ENCODE measurements around the gene COL15A1. TPM values are rescaled to one million over a fixed set of nuclear protein-coding genes. Genes with fewer than 3 reads are reported as not detected.

Gene COL15A1
- total RNA-seq, 2 donors from 2014 or later = 6.0 to 16.0 TPM

- Histone ChIP-seq H3K36me3 (no peaks in the 10 kb centered on the region), H3K27ac (no peak overlapping the region), H3K27me3 (no peaks in the 10 kb centered on the region), H3K4me1 (no peaks in the 10 kb centered on the region), H3K9me3 (no peaks in the 10 kb centered on the region), H3K4me3 (no peak overlapping the region), H3K9ac (ENCODE audit: low read depth in 2 of 2, low read length in 2 of 2) (no peak overlapping the region)
- TF ChIP-seq CTCF (IDR thresholded peaks at IDR 0.05) = no peak
- no peak for DNase-seq
- intact Hi-C loops (cut with DNase I) = no loop called here
Observed at GRCh38 chr9:99074902-99075245, 131.2 kb downstream of the COL15A1 start.

- H3K27ac ChIP-seq = no peak overlapping the region
- intact Hi-C loops (cut with DNase I) = no loop called here
Observed at GRCh38 chr9:99075246-99075912, 131.7 kb downstream of the COL15A1 start.

GRCh38 chr9:99076030-99076429 is 132.3 kb downstream of the COL15A1 start:
- Histone ChIP-seq H3K4me3 (no peak overlapping the region), H3K9me3 (no peaks in the 10 kb centered on the region), H3K4me1 (no peaks in the 10 kb centered on the region), H3K27me3 (no peaks in the 10 kb centered on the region), H3K36me3 (no peaks in the 10 kb centered on the region), H3K27ac (no peak overlapping the region), H3K9ac (ENCODE audit: low read depth in 2 of 2, low read length in 2 of 2) (no peak overlapping the region)
- no peak for DNase-seq
- intact Hi-C loops (cut with DNase I) = no loop called here
- TF ChIP-seq CTCF (IDR thresholded peaks at IDR 0.05) = no peak

More at GRCh38 chr9:99075246-99075912, 131.7 kb downstream of the COL15A1 start:
- DNase-seq = no peak
- H3K36me3 ChIP-seq = no peaks in the 10 kb centered on the region
- H3K9ac ChIP-seq (ENCODE audit: low read depth in 2 of 2, low read length in 2 of 2) = no peak overlapping the region
- no peak overlapping the region for H3K4me3 ChIP-seq
- H3K4me1 ChIP-seq = no peaks in the 10 kb centered on the region
- no peak for TF ChIP-seq CTCF (IDR thresholded peaks at IDR 0.05)
- H3K27me3 ChIP-seq = no peaks in the 10 kb centered on the region
- no peaks in the 10 kb centered on the region for H3K9me3 ChIP-seq

- DNase-seq = no peak
- H3K27ac ChIP-seq = no peak overlapping the region
- TF ChIP-seq CTCF (IDR thresholded peaks at IDR 0.05) = no peak
Observed at GRCh38 chr9:99076483-99077171, 132.9 kb downstream of the COL15A1 start.

GRCh38 chr9:99078717-99079116 is 135.0 kb downstream of the COL15A1 start:
- Histone ChIP-seq H3K27ac (no peak overlapping the region), H3K27me3 (no peaks in the 10 kb centered on the region), H3K9ac (ENCODE audit: low read depth in 2 of 2, low read length in 2 of 2) (no peak overlapping the region), H3K4me1 (no peaks in the 10 kb centered on the region), H3K36me3 (no peaks in the 10 kb centered on the region), H3K9me3 (no peaks in the 10 kb centered on the region), H3K4me3 (no peak overlapping the region)
- intact Hi-C loops (cut with DNase I) = no loop called here
- no peak for DNase-seq
- TF ChIP-seq CTCF (IDR thresholded peaks at IDR 0.05) = no peak

More at GRCh38 chr9:99076483-99077171, 132.9 kb downstream of the COL15A1 start:
- H3K36me3 ChIP-seq = no peaks in the 10 kb centered on the region
- no peak overlapping the region for H3K4me3 ChIP-seq
- no peaks in the 10 kb centered on the region for H3K4me1 ChIP-seq
- H3K9ac ChIP-seq (ENCODE audit: low read depth in 2 of 2, low read length in 2 of 2) = no peak overlapping the region
- no peaks in the 10 kb centered on the region for H3K27me3 ChIP-seq
- intact Hi-C loops (cut with DNase I) = no loop called here
- no peaks in the 10 kb centered on the region for H3K9me3 ChIP-seq

Data from colonic mucosa (tissue), 4 donors.